RWPE2 (cell line): ENCODE results near the gene CBFA2T3.

Experiments
- ATAC-seq: fragments of 200-7000 bp; cut with Tn5 transposase; 3 replicates; pipeline ENCODE4 v1.9.1; 2021; ENCODE audit warnings: low read depth
- DNase-seq: peaks from one replicate; pipeline ENCODE4 v3.0.0-alpha.2; 2020; ENCODE audit warnings: low spot score
- H3K27ac ChIP-seq: fragments of 450-650 bp; 2 replicates; pipeline ENCODE4 v1.5.1; 2017; ENCODE audit warnings: mild to moderate bottlenecking; ENCODE audit not compliant: poor library complexity, severe bottlenecking
- H3K27me3 ChIP-seq: fragments of 250-450 bp; sonication (Bioruptor Pico); 2 replicates; pipeline ENCODE4 v1.5.1; 2021; ENCODE audit warnings: mild to moderate bottlenecking, moderate library complexity; ENCODE audit not compliant: insufficient read depth, poor library complexity, severe bottlenecking
- H3K36me3 ChIP-seq: fragments of 250-450 bp; sonication (Bioruptor Pico); 2 replicates; pipeline ENCODE4 v1.5.1; 2020; ENCODE audit warnings: low read depth, mild to moderate bottlenecking, moderate library complexity
- H3K4me1 ChIP-seq: fragments of 250-450 bp; sonication (Bioruptor Pico); 2 replicates; pipeline ENCODE4 v1.5.1; 2021; ENCODE audit warnings: mild to moderate bottlenecking, moderate library complexity; ENCODE audit not compliant: insufficient read depth, poor library complexity, severe bottlenecking
- H3K4me3 ChIP-seq: fragments of 250-450 bp; sonication (Bioruptor Pico); 2 replicates; pipeline ENCODE4 v1.5.1; 2021; ENCODE audit warnings: mild to moderate bottlenecking, moderate library complexity; ENCODE audit not compliant: severe bottlenecking
- H3K9me3 ChIP-seq: fragments of 250-450 bp; sonication (Bioruptor Pico); 2 replicates; pipeline ENCODE4 v1.5.1; 2021; ENCODE audit warnings: mild to moderate bottlenecking, moderate library complexity; ENCODE audit not compliant: severe bottlenecking
- TF ChIP-seq, protein P1 (sequence below): fragments of 450-650 bp; IDR thresholded peaks from one replicate; pipeline ENCODE4 v1.5.1; 2017; ENCODE audit warnings: mild to moderate bottlenecking, moderate library complexity; ENCODE audit not compliant: poor library complexity, severe bottlenecking

Gene CBFA2T3

DNA sequence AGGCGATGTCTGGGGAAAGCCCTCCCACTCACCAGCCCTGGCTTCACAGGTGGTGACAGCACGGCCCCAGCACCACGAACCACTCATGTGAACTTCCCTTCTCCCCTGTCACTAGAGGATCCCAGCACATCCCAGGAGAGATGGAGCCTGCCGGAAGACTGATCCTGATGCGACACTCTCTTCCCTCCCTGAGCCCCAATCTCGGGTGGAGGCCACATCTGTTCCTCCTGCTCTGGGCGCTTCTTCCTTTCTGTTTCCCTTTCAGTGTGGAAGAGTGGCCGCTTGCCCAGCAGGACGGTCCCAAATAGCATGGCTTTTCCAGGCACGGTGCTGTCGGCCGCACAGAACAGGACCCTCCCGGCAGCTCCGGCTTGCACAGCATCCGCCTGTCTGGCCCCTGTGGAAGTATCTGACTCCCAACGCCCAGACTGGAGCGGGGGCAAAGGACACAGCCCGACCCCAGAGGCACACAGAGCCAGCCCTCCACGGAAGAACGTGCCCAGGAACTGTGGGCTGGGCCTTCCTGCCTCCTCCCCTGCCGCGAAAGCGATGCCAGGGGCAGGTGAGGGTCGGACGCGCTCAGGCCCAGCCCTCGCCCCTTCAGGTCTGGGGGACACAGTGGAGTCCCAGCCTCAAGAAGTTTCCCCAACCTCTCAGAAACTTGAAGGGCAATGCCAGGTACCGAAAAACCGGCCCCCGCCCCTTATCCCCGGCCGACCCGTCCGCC, 37.6 kb downstream of the CBFA2T3 start:
- Histone ChIP-seq H3K27me3 (peaks cover 57% of the 10 kb centered on the region), H3K4me3 (no peak overlapping the region), H3K27ac (no peak overlapping the region), H3K9me3 (no peaks in the 10 kb centered on the region), H3K36me3 (no peaks in the 10 kb centered on the region), H3K4me1 (no peaks in the 10 kb centered on the region)
- TF ChIP-seq, protein P1, sequence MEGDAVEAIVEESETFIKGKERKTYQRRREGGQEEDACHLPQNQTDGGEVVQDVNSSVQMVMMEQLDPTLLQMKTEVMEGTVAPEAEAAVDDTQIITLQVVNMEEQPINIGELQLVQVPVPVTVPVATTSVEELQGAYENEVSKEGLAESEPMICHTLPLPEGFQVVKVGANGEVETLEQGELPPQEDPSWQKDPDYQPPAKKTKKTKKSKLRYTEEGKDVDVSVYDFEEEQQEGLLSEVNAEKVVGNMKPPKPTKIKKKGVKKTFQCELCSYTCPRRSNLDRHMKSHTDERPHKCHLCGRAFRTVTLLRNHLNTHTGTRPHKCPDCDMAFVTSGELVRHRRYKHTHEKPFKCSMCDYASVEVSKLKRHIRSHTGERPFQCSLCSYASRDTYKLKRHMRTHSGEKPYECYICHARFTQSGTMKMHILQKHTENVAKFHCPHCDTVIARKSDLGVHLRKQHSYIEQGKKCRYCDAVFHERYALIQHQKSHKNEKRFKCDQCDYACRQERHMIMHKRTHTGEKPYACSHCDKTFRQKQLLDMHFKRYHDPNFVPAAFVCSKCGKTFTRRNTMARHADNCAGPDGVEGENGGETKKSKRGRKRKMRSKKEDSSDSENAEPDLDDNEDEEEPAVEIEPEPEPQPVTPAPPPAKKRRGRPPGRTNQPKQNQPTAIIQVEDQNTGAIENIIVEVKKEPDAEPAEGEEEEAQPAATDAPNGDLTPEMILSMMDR = no peak
- no peak for ATAC-seq
- DNase-seq = no peak

DNA sequence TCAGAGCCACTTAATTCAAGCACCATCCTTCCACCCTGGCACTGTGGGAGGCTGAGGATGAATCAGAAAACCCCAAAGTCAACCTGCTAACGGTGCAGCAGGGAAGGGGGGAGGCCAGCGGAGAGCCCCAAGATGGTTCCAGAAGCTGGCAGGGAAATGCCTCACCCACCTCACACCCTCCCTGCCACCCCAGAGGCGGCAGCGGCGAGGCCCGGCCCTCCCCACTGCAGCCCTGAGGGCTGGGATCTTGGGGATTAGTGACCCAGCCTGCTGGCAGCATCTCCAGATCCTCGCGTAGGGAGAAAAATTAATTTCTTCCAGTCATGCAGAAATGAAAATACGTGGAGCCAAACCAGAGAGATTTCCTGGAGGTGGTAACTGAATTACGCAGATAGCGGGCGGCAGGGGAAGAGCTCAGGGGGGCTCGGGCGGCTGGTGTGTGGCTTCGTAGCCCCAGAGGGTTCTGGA, 38.2 kb downstream of the CBFA2T3 start:
- no peaks in the 10 kb centered on the region for H3K36me3 ChIP-seq
- no peaks in the 10 kb centered on the region for H3K4me1 ChIP-seq
- H3K4me3 ChIP-seq = no peak overlapping the region
- no peak for DNase-seq
- H3K27me3 ChIP-seq = peaks cover 54% of the 10 kb centered on the region
- TF ChIP-seq, protein P1 = no peak
- H3K9me3 ChIP-seq = no peaks in the 10 kb centered on the region
- no peak overlapping the region for H3K27ac ChIP-seq
- ATAC-seq = no peak

DNA sequence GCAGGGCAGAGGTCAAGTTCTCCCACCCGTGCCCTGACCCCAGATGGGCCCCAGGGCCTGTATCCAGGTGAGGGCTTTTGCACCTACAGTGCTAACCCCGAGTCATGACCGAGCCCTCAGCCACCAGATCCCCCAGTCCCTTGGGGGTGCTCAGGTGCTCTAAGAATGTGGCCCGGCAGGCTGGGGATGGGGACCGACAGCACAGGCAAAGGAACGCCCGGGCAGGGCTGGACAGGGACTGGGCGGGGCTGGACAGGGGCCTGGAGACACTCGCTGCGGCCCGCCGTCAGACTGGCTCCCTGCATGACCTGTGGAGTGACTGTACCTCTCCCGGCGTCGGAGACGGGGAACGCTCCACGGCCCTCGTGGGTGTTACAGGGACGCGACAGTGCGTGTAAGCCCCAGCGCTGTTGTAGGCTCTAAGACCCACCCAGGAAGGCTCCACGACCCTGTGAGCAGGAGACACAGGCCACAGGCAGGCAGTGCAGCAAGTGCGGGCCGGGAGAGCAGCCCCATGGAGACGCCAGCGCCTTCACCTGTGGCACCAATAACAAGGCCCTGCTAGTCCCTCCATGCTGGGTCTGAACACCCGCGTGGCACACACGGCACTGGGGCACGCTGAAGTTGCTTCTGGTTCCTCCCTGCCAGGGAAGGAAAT, 38.8 kb downstream of the CBFA2T3 start:
- H3K4me3 ChIP-seq = no peak overlapping the region

DNA sequence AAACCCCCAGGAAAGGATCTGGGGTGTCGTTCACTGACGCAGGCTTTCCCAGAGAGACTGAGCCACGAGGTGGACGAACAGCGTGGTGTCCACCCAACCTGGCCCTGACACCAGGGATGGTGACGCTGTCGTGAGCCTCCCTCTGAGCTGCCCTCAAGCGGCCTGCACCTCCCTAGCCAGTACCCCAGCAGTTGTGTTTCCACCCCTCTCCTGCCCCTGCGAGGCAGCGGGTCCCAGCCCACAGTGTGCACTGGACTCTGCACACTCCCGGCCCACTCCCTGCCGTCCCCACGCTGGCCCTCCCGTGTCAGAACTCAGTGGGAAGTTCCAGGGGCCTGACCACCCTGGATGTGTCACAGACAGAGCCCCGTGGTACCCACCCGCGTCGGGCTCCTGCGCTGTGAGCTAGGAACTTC, 39.8 kb downstream of the CBFA2T3 start:
- H3K36me3 ChIP-seq = no peaks in the 10 kb centered on the region
- H3K4me3 ChIP-seq = no peak overlapping the region
- no peak overlapping the region for H3K27ac ChIP-seq
- DNase-seq = no peak
- no peaks in the 10 kb centered on the region for H3K9me3 ChIP-seq
- TF ChIP-seq, protein P1 = no peak
- no peaks in the 10 kb centered on the region for H3K4me1 ChIP-seq
- H3K27me3 ChIP-seq = peaks cover 38% of the 10 kb centered on the region
- ATAC-seq = no peak

More for the DNA sequence above, 38.8 kb downstream of the CBFA2T3 start:
- H3K36me3 ChIP-seq = no peaks in the 10 kb centered on the region
- ATAC-seq (no peak), DNase-seq (no peak)
- TF ChIP-seq, protein P1 = no peak
- no peak overlapping the region for H3K27ac ChIP-seq
- H3K4me1 ChIP-seq = no peaks in the 10 kb centered on the region
- peaks cover 49% of the 10 kb centered on the region for H3K27me3 ChIP-seq
- no peaks in the 10 kb centered on the region for H3K9me3 ChIP-seq
